Transverse colon (tissue), 4 donors: Measurements from ENCODE around the gene OSBPL10.

Experiments
- POLR2A ChIP-seq: fragments of 450-650 bp; IDR thresholded peaks from one replicate; pipeline ENCODE4 v1.6.1; 2016; ENCODE audit warnings: antibody characterized with exemption, mild to moderate bottlenecking, moderate library complexity
- POLR2AphosphoS5 ChIP-seq, 3 donors: sonication (generic); formaldehyde crosslinking; IDR thresholded peaks; one replicate each; pipeline ENCODE4 v1.6.1; 2016; ENCODE audit warnings: antibody characterized with exemption in 3 of 3
- TF ChIP-seq, protein P1 (sequence below), 5 experiments: fragments of 200-600 bp in 3 of 5; fragments of 450-650 bp in 2 of 5; sonication (generic) in 3 of 5; IDR thresholded peaks; 1 replicate in 2 of 5; 2 replicates in 3 of 5; pipeline ENCODE4 v1.5.1; 2016 to 2017; ENCODE audit warnings: antibody characterized with exemption in 5 of 5, inconsistent platforms in 3 of 5, mild to moderate bottlenecking in 2 of 5, moderate library complexity in 1 of 5

DNA sequence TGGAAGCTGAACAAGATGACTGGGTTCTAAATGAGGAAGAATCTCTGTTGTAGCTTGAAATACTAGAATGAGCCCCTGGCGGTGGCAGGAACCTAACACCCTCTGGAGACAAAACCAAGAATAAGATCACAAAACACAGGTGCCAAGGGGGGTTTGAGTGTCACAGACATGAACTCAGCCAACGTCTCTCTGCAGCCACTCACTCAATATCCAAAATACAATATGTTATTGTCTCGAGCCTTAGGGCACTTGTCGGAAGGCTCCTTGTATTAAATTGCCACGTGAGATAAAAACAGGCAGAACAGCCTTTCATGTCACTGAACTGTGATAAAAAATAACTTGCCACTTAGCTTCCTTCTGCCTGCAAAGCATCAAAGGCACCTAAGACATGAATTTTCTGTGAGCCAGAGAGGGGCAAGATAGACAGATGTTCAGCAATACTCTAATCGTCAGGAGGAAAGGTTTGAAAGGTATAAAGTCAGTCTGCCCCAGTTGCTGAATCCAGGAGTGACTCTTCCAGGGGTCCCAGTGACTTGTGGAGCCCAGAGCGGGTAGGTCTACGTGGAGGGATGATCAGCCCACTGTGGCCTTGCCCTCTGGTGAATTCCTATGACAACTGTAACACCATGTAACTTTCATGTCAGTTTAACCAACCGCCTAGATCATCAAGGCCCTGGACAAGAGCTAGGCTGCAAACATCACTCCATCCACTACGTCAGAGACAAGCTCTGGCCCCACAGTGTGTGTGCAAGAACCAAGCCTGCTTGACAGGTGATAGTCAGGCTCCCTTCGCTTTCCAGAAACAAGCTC, 165.2 kb downstream of the OSBPL10 start:
- TF ChIP-seq POLR2AphosphoS5 (IDR thresholded peaks at IDR 0.05): no peak
- TF ChIP-seq, protein P1, sequence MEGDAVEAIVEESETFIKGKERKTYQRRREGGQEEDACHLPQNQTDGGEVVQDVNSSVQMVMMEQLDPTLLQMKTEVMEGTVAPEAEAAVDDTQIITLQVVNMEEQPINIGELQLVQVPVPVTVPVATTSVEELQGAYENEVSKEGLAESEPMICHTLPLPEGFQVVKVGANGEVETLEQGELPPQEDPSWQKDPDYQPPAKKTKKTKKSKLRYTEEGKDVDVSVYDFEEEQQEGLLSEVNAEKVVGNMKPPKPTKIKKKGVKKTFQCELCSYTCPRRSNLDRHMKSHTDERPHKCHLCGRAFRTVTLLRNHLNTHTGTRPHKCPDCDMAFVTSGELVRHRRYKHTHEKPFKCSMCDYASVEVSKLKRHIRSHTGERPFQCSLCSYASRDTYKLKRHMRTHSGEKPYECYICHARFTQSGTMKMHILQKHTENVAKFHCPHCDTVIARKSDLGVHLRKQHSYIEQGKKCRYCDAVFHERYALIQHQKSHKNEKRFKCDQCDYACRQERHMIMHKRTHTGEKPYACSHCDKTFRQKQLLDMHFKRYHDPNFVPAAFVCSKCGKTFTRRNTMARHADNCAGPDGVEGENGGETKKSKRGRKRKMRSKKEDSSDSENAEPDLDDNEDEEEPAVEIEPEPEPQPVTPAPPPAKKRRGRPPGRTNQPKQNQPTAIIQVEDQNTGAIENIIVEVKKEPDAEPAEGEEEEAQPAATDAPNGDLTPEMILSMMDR (IDR thresholded peaks at IDR 0.05): no peak
- no peak for TF ChIP-seq POLR2A
